Muscle layer of colon (tissue), 2 donors: ENCODE measurements around the gene RNFT2.

Experiments used
- H3K27ac ChIP-seq: one replicate; pipeline ENCODE4 v1.7.0; 2013; ENCODE audit warnings: low read depth, mild to moderate bottlenecking, low read length, moderate library complexity
- H3K27me3 ChIP-seq, 2 donors: one replicate each; pipeline ENCODE4 v1.7.0; 2013; ENCODE audit warnings: low read length in 2 of 2, mild to moderate bottlenecking in 2 of 2; ENCODE audit not compliant: insufficient read depth in 2 of 2, control insufficient read depth in 1 of 2
- H3K36me3 ChIP-seq: one replicate; pipeline ENCODE4 v1.7.0; 2013; ENCODE audit warnings: mild to moderate bottlenecking, low read length; ENCODE audit not compliant: insufficient read depth
- H3K4me1 ChIP-seq: one replicate; pipeline ENCODE4 v1.7.0; 2013; ENCODE audit warnings: mild to moderate bottlenecking, low read length; ENCODE audit not compliant: insufficient read depth
- H3K4me3 ChIP-seq, 2 donors: one replicate each; pipeline ENCODE4 v1.7.0; 2013; ENCODE audit warnings: low read length in 2 of 2, low read depth in 1 of 2, mild to moderate bottlenecking in 1 of 2, moderate library complexity in 1 of 2
- H3K9ac ChIP-seq: one replicate; pipeline ENCODE4 v1.7.0; 2013; ENCODE audit warnings: low read length
- H3K9me3 ChIP-seq: one replicate; pipeline ENCODE4 v1.7.0; 2013; ENCODE audit warnings: mild to moderate bottlenecking, low read length
- donor health status: abdominal sarcoma.
- donor health status: Adenocarcinoma of cecum.

RNFT2 gene

GRCh38 chr12:116737774-116738657 is at the start of gene RNFT2, which contains the start of gene SPRING1:
Gene RNFT2 (plus strand): TSS chr12:116738315. CDS start chr12:116740498, 2,183 bp downstream.
Gene SPRING1 (minus strand): TSS chr12:116738069. CDS start chr12:116737900, 169 bp downstream.
- peak within 1 kb of the TSS; percentile 73 to 86 for H3K4me3 ChIP-seq
- H3K36me3 ChIP-seq: peaks cover 11% of the 10 kb centered on the region
- no peaks in the 10 kb centered on the region for H3K9me3 ChIP-seq
- no peaks in the 10 kb centered on the region for H3K27me3 ChIP-seq
- H3K9ac ChIP-seq: peak within 1 kb of the TSS; percentile 80
- H3K4me1 ChIP-seq: peaks cover 9% of the 10 kb centered on the region
- H3K27ac ChIP-seq: peak within 1 kb of the TSS; percentile 38

DNA sequence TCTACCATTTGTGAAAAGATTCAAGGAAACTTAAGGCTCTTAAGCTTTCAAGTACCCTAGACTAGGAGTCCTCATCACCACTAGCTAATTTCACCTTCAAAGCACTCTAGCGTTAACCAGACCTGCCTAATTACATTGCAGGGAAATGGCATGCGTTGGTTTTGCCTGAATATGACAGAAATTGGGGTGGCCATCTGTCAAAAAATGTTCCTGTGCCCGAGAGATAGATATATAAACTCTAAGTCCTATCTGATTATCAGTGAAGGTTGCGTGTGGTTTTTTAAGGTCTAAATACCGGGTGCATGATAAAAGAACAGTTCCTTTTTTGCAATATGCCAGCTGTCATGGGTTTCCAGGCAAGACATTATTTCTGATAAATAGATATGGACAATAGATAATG is 48.6 kb upstream of the RNFT2 start:
- H3K9ac ChIP-seq: no peak overlapping the region
- H3K4me3 ChIP-seq: no peak overlapping the region
- peaks cover under 1 to 23% of the 10 kb centered on the region in 2 donors for H3K27me3 ChIP-seq
- H3K4me1 ChIP-seq: no peaks in the 10 kb centered on the region
- no peaks in the 10 kb centered on the region for H3K9me3 ChIP-seq
- no peak overlapping the region for H3K27ac ChIP-seq
- no peaks in the 10 kb centered on the region for H3K36me3 ChIP-seq

- no peak overlapping the region for H3K9ac ChIP-seq
- no peaks in the 10 kb centered on the region for H3K36me3 ChIP-seq
- peaks cover 4 to 23% of the 10 kb centered on the region in 2 donors for H3K27me3 ChIP-seq
- H3K4me1 ChIP-seq: no peaks in the 10 kb centered on the region
- no peaks in the 10 kb centered on the region for H3K9me3 ChIP-seq
- H3K27ac ChIP-seq: no peak overlapping the region
- no peak overlapping the region for H3K4me3 ChIP-seq
These were observed 48.0 kb upstream of the RNFT2 start for GRCh38 chr12:116689979-116690744.

GRCh38 chr12:116691205-116691604 is 46.9 kb upstream of the RNFT2 start:
- Histone ChIP-seq H3K9me3 (no peaks in the 10 kb centered on the region), H3K27me3 (peaks cover 4 to 23% of the 10 kb centered on the region in 2 donors), H3K36me3 (no peaks in the 10 kb centered on the region), H3K27ac (no peak overlapping the region), H3K4me3 (no peak overlapping the region), H3K4me1 (no peaks in the 10 kb centered on the region), H3K9ac (no peak overlapping the region)

DNA sequence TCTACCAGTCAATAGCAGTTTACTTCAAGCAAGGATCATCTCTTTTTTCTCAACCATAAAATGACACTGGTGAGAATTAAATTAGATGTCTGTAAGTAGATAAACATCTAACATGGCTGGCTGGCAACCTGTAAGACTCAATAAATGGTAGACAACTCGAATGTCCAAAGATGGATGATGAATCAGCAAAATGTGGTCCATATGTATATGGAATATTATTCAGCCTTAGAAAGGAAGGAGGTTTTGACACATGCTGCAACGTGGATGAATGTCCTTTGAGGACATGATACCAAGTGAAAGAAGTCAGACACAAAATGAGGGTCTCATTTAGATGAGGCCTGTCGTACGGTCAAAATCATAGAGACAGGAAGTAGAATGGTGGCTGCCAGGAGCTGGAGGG is 46.5 kb upstream of the RNFT2 start:
- Histone ChIP-seq H3K4me3 (no peak overlapping the region), H3K4me1 (no peaks in the 10 kb centered on the region), H3K27me3 (peaks cover 4 to 23% of the 10 kb centered on the region in 2 donors), H3K9me3 (no peaks in the 10 kb centered on the region), H3K36me3 (no peaks in the 10 kb centered on the region), H3K27ac (no peak overlapping the region), H3K9ac (no peak overlapping the region)

DNA sequence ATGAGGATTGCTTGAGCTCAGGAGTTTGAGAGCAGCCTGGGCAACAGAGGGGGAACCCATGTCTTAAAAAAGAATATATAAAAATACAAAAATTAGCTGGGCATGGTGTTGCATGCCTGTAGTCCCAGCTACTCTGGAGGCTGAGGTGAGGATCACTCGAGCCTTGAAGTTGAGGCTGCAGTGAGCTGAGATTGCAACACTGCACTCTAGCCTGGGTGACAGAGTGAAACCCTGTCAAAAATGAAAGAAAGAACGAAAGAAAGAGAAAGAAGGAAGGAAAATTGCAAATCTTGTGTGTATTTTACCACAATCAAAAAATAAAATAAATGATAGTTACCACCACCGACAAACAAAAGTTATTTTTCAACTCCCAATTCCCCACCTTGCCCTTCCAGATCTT is 45.5 kb upstream of the RNFT2 start:
- Histone ChIP-seq H3K27me3 (peaks cover 4 to 23% of the 10 kb centered on the region in 2 donors), H3K4me3 (no peak overlapping the region), H3K9ac (no peak overlapping the region), H3K27ac (no peak overlapping the region), H3K4me1 (no peaks in the 10 kb centered on the region), H3K36me3 (no peaks in the 10 kb centered on the region), H3K9me3 (no peaks in the 10 kb centered on the region)

DNA sequence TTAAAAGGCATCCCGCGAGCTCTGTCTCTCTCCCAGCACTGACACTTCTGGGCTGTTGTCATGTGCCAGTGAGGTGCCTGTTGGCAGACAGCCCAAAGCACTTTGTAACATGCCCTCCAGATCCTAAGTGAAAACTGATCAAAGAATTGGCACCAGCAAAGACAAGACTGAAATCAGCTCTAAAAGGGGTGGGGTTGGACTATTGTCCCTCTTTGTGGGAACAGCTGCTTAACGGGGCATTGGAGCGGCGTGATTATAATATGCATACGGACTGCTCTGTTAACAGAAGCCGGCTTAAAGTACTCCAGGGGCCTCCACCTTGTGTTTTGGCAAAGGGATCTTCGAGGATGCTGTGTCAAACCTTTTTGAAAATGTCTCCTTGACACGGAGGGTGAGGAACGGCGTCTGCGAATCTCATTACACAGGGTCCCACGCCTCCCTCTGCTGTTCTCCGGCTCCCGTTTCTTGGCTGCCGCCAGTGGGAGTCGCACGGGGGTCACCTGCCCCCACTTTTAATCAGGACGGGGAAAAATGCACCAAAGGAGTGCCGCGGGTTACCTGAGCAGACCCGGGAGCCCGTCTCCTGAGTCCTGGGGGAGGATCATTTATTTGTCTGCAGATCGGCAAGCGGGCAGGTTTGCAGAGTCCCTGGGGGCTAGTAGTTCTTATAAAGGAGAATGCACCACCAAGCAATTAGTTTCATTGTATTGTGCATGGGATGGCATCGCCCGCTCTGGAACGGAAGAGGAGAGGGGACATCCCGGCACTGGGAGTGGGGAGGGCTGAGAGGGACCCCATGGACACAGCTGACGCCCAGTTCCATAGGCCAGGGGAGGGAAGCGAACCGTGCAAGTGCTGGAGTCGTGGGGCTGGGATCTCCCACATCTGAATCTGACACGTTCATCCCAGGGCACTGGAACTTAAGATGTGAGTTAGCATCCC is 44.6 kb upstream of the RNFT2 start:
- H3K36me3 ChIP-seq: no peaks in the 10 kb centered on the region
- H3K27me3 ChIP-seq: peaks cover 4 to 23% of the 10 kb centered on the region in 2 donors
- H3K9me3 ChIP-seq: no peaks in the 10 kb centered on the region
- H3K27ac ChIP-seq: no peak overlapping the region
- peak overlapping the region in 1 of 2 donors; percentile 29 for H3K4me3 ChIP-seq
- H3K4me1 ChIP-seq: no peaks in the 10 kb centered on the region
- no peak overlapping the region for H3K9ac ChIP-seq

DNA sequence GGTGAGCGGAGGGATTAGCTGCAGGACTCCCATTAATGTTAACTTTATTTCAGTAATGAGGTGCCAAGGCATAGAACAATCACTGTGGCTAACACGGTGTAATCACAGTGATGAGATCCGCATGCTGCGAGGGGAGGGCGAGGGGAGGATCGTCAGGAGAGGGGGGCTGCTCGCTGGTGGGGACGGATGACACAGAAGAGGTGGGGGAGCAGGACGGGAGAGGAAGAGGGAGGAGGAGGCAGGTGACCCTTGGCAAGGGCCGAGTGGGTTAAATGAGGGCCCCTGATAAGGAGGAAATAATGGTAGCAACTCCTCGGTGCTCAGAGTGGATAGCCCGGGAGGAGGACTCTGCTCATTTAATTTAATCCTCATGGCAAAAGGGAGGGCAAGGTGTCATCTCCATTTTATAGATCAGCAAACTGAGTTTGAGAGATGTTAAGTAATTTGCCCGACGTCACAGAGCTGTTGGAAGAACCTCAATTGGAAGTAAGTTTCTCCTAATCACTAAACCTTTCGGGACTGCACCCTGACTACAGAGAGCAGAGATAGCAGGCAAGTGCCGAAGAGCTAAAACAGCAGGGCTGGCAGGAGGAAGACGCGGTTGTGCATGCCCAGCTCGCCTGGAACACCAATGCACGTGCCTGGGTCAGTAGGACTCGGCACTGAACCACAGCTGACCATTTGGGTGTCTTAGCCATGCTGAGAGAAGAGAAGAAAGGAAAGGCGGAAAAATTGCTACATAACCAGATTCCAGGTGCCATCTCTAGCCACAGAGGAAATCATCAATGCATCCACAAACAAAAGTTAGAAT is 43.3 kb upstream of the RNFT2 start:
- no peak overlapping the region for H3K9ac ChIP-seq
- no peaks in the 10 kb centered on the region for H3K9me3 ChIP-seq
- no peak overlapping the region for H3K4me3 ChIP-seq
- H3K27ac ChIP-seq: no peak overlapping the region
- peaks cover 4 to 23% of the 10 kb centered on the region in 2 donors for H3K27me3 ChIP-seq
- no peaks in the 10 kb centered on the region for H3K4me1 ChIP-seq
- H3K36me3 ChIP-seq: no peaks in the 10 kb centered on the region

DNA sequence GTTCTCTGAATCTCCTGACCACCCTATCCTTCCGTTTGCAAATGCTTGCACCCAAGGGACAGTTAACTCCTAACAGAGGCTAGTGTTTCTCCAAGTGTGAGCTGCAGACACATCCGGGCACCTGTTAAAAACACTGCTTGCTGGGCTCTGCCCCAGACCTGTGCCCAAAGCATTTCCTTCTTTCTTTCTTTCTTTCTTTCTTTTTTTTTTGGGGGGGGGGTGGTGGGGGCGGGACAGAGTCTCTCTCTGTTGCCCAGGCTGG is 42.7 kb upstream of the RNFT2 start:
- H3K4me3 ChIP-seq: no peak overlapping the region
- H3K4me1 ChIP-seq: no peaks in the 10 kb centered on the region
- no peaks in the 10 kb centered on the region for H3K36me3 ChIP-seq
- no peak overlapping the region for H3K9ac ChIP-seq
- H3K9me3 ChIP-seq: no peaks in the 10 kb centered on the region
- no peak overlapping the region for H3K27ac ChIP-seq
- peaks cover 4 to 19% of the 10 kb centered on the region in 2 donors for H3K27me3 ChIP-seq

DNA sequence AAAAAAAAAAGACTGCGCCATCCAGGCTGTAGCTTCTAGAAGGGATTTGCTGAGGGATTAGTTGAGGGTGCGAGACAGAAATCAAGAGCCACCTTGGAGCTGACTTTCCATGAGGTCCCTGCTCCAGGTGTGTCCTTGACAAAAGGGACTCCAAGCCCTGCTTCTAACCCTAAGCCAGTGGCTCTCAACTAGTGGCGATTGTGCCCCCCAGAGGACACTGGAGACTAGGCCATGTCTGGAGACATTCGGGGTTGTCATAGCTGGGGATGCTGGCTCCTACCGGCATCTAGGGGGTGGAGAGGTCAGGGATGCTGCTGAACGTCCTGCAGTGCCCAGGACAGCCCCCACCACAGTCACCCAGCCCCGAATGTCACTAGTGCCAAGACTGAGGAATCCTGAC is 40.8 kb upstream of the RNFT2 start:
- Histone ChIP-seq H3K4me3 (no peak overlapping the region), H3K4me1 (no peaks in the 10 kb centered on the region), H3K9ac (no peak overlapping the region), H3K36me3 (no peaks in the 10 kb centered on the region), H3K27me3 (peaks cover 4 to 18% of the 10 kb centered on the region in 2 donors), H3K9me3 (no peaks in the 10 kb centered on the region), H3K27ac (no peak overlapping the region)
